ENCODE measurements around the gene DNAH12. TPM values are rescaled to one million over a fixed set of nuclear protein-coding genes. Genes with fewer than 3 reads are reported as not detected.
A peak's percentile ranks its signal among the peaks of the same experiment; 100 is the strongest.

DNAH12 gene, protein sequence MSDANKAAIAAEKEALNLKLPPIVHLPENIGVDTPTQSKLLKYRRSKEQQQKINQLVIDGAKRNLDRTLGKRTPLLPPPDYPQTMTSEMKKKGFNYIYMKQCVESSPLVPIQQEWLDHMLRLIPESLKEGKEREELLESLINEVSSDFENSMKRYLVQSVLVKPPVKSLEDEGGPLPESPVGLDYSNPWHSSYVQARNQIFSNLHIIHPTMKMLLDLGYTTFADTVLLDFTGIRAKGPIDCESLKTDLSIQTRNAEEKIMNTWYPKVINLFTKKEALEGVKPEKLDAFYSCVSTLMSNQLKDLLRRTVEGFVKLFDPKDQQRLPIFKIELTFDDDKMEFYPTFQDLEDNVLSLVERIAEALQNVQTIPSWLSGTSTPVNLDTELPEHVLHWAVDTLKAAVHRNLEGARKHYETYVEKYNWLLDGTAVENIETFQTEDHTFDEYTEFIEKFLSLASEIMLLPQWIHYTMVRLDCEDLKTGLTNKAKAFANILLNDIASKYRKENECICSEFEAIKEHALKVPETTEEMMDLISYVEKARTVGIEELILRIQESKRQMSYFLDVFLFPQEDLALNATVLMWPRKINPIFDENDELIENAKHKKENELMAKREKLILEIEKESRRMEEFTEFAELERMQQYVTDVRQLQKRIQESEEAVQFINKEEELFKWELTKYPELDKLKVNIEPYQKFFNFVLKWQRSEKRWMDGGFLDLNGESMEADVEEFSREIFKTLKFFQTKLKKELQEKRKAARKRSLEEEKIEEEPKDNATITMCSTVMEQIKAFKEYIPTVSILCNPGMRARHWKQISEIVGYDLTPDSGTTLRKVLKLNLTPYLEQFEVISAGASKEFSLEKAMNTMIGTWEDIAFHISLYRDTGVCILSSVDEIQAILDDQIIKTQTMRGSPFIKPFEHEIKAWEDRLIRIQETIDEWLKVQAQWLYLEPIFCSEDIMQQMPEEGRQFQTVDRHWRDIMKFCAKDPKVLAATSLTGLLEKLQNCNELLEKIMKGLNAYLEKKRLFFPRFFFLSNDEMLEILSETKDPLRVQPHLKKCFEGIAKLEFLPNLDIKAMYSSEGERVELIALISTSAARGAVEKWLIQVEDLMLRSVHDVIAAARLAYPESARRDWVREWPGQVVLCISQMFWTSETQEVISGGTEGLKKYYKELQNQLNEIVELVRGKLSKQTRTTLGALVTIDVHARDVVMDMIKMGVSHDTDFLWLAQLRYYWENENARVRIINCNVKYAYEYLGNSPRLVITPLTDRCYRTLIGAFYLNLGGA (N-terminal part only)
- total RNA-seq (under 0.01 and 0.17 TPM in 2 replicates), polyA plus RNA-seq (0.06 and 0.12 TPM in 2 replicates), polyA minus RNA-seq (ENCODE audit: low replicate concordance) (not detected in 2 replicates)
- not detected in 2 replicates for polyA plus RNA-seq (2012)

DNA sequence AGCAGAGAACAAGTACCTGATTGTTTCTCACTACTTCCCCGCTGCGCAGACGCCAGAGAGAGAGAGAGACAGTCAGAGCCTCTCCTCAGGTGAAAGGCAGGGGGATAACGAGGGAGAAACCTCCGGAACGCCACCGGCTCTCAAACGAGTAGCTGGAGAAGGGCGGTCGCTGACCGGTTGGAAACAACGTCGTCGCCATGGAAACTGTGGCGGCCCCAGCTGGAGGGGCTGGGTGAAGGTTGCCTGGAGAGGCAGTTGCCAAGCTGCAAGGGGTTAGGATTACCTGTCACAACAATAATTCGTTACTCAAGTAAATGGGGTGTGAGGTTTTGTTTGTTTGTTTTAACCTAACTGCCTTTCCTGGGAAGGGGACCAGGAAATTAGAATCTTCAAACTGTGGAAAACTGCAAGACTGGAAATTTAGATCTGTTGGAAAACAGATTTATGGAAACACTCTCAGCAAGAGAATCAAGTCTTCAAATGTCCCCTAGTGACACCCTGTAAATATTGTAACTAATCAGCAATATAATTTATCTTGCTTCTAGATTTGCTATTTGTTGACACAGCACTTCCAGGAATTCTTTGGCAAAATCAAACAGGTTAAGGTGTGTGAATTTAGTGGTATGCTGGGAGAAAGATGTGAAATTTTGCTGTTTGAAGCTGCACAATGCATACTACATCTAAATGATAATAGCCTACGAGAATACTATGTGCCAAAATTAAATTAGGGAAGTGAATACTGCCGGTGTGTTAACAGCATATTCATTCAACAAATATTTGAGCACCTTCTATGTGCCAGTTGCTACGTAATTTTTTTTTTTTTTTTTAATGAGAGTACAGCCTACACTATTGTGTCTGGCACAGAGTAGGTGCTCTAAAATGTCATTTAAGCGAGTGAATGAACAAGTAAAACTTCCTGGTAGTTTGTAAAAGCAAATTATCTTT is at the start of gene DNAH12:
Gene DNAH12 (minus strand): TSS at position 164 of the 945 bp plus-strand sequence. CDS start 1,474 bp downstream, outside the sequence.
- Histone ChIP-seq H3K4me1 (ENCODE audit: control insufficient read depth, extremely low read depth, insufficient read depth, low read length) (no peaks in the 10 kb centered on the region), H3K27ac (ENCODE audit: insufficient read depth, low read length) (no peak within 1 kb of the TSS), H3K36me3 (ENCODE audit: control insufficient read depth, insufficient read depth, low read length) (no peaks in the 10 kb centered on the region), H3K79me2 (ENCODE audit: control insufficient read depth, insufficient read depth, low read length) (no peaks in the 10 kb centered on the region), H3K27me3 (ENCODE audit: control insufficient read depth, insufficient read depth, low read length) (no peaks in the 10 kb centered on the region), H3K9me3 (ENCODE audit: control insufficient read depth, insufficient read depth, low read depth, low read length) (no peaks in the 10 kb centered on the region), H3K9ac (ENCODE audit: insufficient read depth, low read length) (no peak within 1 kb of the TSS), H3K4me2 (ENCODE audit: extremely low read depth, insufficient read depth, low read length) (peak within 1 kb of the TSS; percentile 67), H4K20me1 (ENCODE audit: control insufficient read depth, extremely low read depth, insufficient read depth, low read length) (no peaks in the 10 kb centered on the region), H3K4me3 (replicated peaks in 1 of 4; ENCODE audit: control extremely low read depth in 1 of 4, insufficient read depth in 1 of 4, low read depth in 3 of 4, low read length in 4 of 4) (peak within 1 kb of the TSS; percentile 2 to 48 (median 37)), H2AFZ (ENCODE audit: low read length) (peak within 1 kb of the TSS; percentile 11)
- DNase-seq (ENCODE audit: low read depth in 2 of 2): peak; percentile 33 to 58
- TF ChIP-seq EZH2 (IDR thresholded peaks at IDR 0.05; ENCODE audit: low read length, missing control alignments): no peak
- TF ChIP-seq, protein P1, sequence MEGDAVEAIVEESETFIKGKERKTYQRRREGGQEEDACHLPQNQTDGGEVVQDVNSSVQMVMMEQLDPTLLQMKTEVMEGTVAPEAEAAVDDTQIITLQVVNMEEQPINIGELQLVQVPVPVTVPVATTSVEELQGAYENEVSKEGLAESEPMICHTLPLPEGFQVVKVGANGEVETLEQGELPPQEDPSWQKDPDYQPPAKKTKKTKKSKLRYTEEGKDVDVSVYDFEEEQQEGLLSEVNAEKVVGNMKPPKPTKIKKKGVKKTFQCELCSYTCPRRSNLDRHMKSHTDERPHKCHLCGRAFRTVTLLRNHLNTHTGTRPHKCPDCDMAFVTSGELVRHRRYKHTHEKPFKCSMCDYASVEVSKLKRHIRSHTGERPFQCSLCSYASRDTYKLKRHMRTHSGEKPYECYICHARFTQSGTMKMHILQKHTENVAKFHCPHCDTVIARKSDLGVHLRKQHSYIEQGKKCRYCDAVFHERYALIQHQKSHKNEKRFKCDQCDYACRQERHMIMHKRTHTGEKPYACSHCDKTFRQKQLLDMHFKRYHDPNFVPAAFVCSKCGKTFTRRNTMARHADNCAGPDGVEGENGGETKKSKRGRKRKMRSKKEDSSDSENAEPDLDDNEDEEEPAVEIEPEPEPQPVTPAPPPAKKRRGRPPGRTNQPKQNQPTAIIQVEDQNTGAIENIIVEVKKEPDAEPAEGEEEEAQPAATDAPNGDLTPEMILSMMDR (conservative IDR thresholded peaks at IDR 0.05 in 1 of 2, IDR thresholded peaks at IDR 0.05 in 1 of 2; ENCODE audit: low read depth in 1 of 2, low read length in 2 of 2): no peak

DNA sequence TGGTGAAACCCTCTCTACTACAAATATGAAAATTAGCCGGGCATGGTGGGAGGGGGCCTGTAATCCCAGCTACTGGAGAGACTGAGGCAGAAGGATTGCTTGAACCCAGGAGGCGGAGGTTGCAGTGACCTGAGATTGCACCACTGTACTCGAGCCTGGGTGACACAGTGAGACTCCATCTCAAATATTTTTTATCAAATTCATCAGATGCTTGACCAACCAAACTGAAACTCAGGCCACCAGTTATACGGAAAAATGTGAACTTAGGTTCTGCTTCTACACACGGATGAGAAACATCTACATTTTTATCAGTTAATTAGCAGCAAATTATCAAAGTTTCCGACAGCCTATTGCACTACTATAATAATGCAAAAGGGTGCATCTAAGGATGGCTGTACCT is 48.2 kb upstream of the DNAH12 start:
- no peak for DNase-seq (ENCODE audit: low read depth in 2 of 2)
- Histone ChIP-seq H3K27ac (ENCODE audit: insufficient read depth, low read length) (no peak overlapping the region), H2AFZ (ENCODE audit: low read length) (no peak overlapping the region), H3K36me3 (ENCODE audit: control insufficient read depth, insufficient read depth, low read length) (peaks cover 1% of the 10 kb centered on the region), H3K9ac (ENCODE audit: insufficient read depth, low read length) (no peak overlapping the region), H3K9me3 (ENCODE audit: control insufficient read depth, insufficient read depth, low read depth, low read length) (no peaks in the 10 kb centered on the region), H3K27me3 (ENCODE audit: control insufficient read depth, insufficient read depth, low read length) (no peaks in the 10 kb centered on the region), H4K20me1 (ENCODE audit: control insufficient read depth, extremely low read depth, insufficient read depth, low read length) (peaks cover 32% of the 10 kb centered on the region), H3K4me1 (ENCODE audit: control insufficient read depth, extremely low read depth, insufficient read depth, low read length) (peaks cover 4% of the 10 kb centered on the region), H3K4me3 (replicated peaks in 1 of 4; ENCODE audit: control extremely low read depth in 1 of 4, insufficient read depth in 1 of 4, low read depth in 3 of 4, low read length in 4 of 4) (peak overlapping the region in 1 of 4 experiments; percentile 84), H3K79me2 (ENCODE audit: control insufficient read depth, insufficient read depth, low read length) (peaks cover 96% of the 10 kb centered on the region), H3K4me2 (ENCODE audit: extremely low read depth, insufficient read depth, low read length) (no peak overlapping the region)
- TF ChIP-seq, protein P1 (conservative IDR thresholded peaks at IDR 0.05 in 1 of 2, IDR thresholded peaks at IDR 0.05 in 1 of 2; ENCODE audit: low read depth in 1 of 2, low read length in 2 of 2): no peak
- no peak for TF ChIP-seq EZH2 (IDR thresholded peaks at IDR 0.05; ENCODE audit: low read length, missing control alignments)

All from fibroblast of lung (primary cell).